Erythroblast (primary cell): ENCODE data around the gene DYDC2.

Experiments used
- GATA1 ChIP-seq: IDR thresholded peaks from 2 replicates; pipeline ENCODE4 v1.6.1; 2011; ENCODE audit warnings: low read depth, mild to moderate bottlenecking, control low read depth, low read length, moderate library complexity
- POLR2A ChIP-seq: IDR thresholded peaks from 2 replicates; pipeline ENCODE4 v1.6.1; 2011; ENCODE audit warnings: mild to moderate bottlenecking, low read length

DNA sequence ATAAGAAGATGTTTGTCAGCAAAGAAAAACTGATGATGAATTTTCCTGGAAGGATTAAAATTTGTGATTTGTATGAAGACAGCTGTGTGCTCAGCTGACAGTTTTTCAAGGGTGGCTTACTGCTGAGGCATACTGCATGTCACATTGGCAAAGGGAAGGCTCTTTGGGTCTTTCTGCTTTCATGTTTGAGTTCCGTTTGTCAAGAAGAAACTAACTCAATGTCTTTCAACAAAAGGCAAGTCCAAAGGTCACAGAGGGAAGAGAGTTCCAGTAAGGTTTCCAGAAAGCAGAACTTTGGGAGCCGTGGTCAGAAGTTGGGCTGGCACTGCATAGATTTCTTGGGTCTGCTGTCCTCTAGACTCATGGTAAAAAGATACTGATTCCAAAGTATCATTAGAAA lies 16.9 kb downstream of the DYDC2 start:
- no peak for TF ChIP-seq POLR2A
- TF ChIP-seq GATA1, result no peak
